Psoas muscle (tissue), 8 donors: ENCODE measurements around the gene GPR183. TPM values are rescaled to one million over a fixed set of nuclear protein-coding genes. Genes with fewer than 3 reads are reported as not detected.

Source experiments
- ATAC-seq, 4 donors: fragments of 200-7000 bp; cut with Tn5 transposase; one replicate each; pipeline ENCODE4 v1.9.1; 2020; ENCODE audit warnings: moderate library complexity in 3 of 4, mild to moderate bottlenecking in 2 of 4
- DNase-seq, 2 donors: peaks; one replicate each; pipeline ENCODE4 v3.0.0-alpha.2; 2020
- H3K27ac ChIP-seq: fragments of 200-600 bp; one replicate; pipeline ENCODE4 v1.8.0; 2022
- H3K27me3 ChIP-seq, 3 donors: fragments of 200-600 bp in 1 of 3; one replicate each; pipeline versions ENCODE4 v1.6.1 to v1.8.0; 2013 to 2022; ENCODE audit warnings: low read length in 2 of 3, mild to moderate bottlenecking in 2 of 3, moderate library complexity in 1 of 3; ENCODE audit not compliant: insufficient read depth in 3 of 3
- H3K36me3 ChIP-seq, 2 donors: fragments of 200-600 bp in 1 of 2; one replicate each; pipeline versions ENCODE4 v1.6.1 to v1.8.0; 2013 to 2022; ENCODE audit warnings: low read depth in 1 of 2, mild to moderate bottlenecking in 1 of 2, moderate library complexity in 1 of 2; ENCODE audit not compliant: insufficient read depth in 1 of 2
- H3K4me1 ChIP-seq: fragments of 200-600 bp; one replicate; pipeline ENCODE4 v1.8.0; 2022
- H3K4me3 ChIP-seq: fragments of 200-600 bp; one replicate; pipeline ENCODE4 v1.8.0; 2022; ENCODE audit warnings: mild to moderate bottlenecking
- H3K9me3 ChIP-seq: fragments of 200-600 bp; one replicate; pipeline ENCODE4 v1.8.0; 2022
- WGBS, 3 donors: extraction: QIAGEN DNeasy Blood & Tissue Kit; methylation state at CpG; one replicate each; pipeline versions ENCODE4 v1.1.6 to v1.1.7; 2013; 5-methylcytosine and 5-hydroxymethylcytosine counted together
- intact Hi-C, 2 donors: fragments of 100-400 bp; cut with DNase I; formaldehyde crosslinking; loops; one replicate each; pipeline versions ENCODE4 v1.11.0 to v1.14.2; 2022
- polyA plus RNA-seq, 3 donors: library from polyadenylated mRNA; stranded (reverse); fragments of 200-250 nt; gene quantifications; one replicate each; pipeline ENCODE4 v1.2.3, GENCODE V29; 2013
- total RNA-seq, 4 donors: library from RNA; stranded (reverse); fragmentation: NEBNext Ultra II Directional in 2 of 4; extraction: Animal tissue kit (Norgen Biotek cat#: 25700) in 2 of 4; gene quantifications; one replicate each; pipeline versions ENCODE4 v1.2.1 to v1.2.4, GENCODE V29; 2021 to 2023
- TF ChIP-seq, protein P1 (sequence below): fragments of 200-600 bp; IDR thresholded peaks from one replicate; pipeline ENCODE4 v1.8.0; 2022; ENCODE audit warnings: antibody characterized with exemption
- donor health status: healthy with polysubstance abuse.
- donor health status: DM: no; HTN: no; CAD: no; lungs with moderate emphysema.
- donor health status: Bipolar disorder and iron deficiency.
- donor health status: healthy.
- donor health status: DM: yes; HTN: yes; CAD: no.
- donor health status: DM: no; HTN: no; CAD: no.
- donor health status: DM: no; HTN: no; CAD: no.
- donor health status: DM: yes; HTN: yes; CAD: no.

The GPR183 gene
- total and polyA plus RNA-seq, 7 donors, result 0.67 to 1.4 (median 0.80) TPM

DNA sequence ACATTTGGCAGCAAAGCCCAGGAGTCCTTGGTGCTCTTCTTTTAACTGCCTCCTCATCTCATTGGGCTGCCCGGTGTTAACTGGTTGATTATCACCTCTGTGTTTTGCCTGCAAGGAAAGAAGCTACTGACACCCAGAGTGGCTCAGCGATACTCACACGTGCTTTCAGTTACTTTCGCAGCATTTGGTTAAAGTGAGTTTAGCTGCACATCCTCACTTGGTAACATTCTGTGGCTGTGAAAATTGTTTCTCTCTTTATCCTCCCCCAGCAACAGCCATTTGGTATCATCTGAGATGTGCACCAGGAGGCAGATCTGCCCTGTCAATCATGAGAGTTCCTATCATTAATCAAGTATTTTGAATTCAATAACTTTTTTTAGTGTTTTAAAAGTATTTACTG is 44.6 kb upstream of the GPR183 start:
- WGBS, 3 donors, result 77 to 85% (median 79%) methylated on average over 4 of the region's 4 CpGs
- Histone ChIP-seq H3K9me3 (no peaks in the 10 kb centered on the region), H3K4me3 (no peak overlapping the region), H3K27me3 (no peaks in the 10 kb centered on the region), H3K27ac (no peak overlapping the region), H3K36me3 (peaks cover 0 to 72% of the 10 kb centered on the region in 2 donors), H3K4me1 (no peaks in the 10 kb centered on the region)
- intact Hi-C loops, result no loop called here
- TF ChIP-seq, protein P1, sequence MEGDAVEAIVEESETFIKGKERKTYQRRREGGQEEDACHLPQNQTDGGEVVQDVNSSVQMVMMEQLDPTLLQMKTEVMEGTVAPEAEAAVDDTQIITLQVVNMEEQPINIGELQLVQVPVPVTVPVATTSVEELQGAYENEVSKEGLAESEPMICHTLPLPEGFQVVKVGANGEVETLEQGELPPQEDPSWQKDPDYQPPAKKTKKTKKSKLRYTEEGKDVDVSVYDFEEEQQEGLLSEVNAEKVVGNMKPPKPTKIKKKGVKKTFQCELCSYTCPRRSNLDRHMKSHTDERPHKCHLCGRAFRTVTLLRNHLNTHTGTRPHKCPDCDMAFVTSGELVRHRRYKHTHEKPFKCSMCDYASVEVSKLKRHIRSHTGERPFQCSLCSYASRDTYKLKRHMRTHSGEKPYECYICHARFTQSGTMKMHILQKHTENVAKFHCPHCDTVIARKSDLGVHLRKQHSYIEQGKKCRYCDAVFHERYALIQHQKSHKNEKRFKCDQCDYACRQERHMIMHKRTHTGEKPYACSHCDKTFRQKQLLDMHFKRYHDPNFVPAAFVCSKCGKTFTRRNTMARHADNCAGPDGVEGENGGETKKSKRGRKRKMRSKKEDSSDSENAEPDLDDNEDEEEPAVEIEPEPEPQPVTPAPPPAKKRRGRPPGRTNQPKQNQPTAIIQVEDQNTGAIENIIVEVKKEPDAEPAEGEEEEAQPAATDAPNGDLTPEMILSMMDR, result no peak
- ATAC-seq (no peak), DNase-seq (no peak)

DNA sequence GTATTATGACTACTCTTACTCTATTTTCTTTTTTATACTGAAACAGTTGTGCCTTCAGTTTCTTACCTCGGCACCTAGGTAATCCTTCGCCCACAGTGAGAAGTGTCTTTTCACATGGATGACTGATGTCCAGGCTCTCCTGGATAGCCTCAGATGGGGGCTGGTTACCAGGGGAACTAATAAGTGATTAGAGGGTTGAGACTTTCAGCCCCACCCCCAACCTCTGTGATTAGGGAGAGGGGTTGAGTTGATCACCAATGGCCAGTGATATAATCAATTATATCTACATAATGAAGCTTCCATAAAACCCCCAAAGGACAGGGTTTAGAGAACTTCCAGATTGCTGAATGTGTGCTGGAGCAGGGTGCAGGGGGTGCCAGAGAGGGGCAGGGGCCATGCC is 43.0 kb upstream of the GPR183 start:
- DNase-seq, result no peak
- TF ChIP-seq, protein P1, result no peak
- H3K27me3 ChIP-seq, result no peaks in the 10 kb centered on the region
- peaks cover 0 to 71% of the 10 kb centered on the region in 2 donors for H3K36me3 ChIP-seq
- no peaks in the 10 kb centered on the region for H3K9me3 ChIP-seq
- H3K4me1 ChIP-seq, result no peaks in the 10 kb centered on the region
- no peak for ATAC-seq
- intact Hi-C loops, result no loop called here
- H3K27ac ChIP-seq, result no peak overlapping the region
- WGBS, 3 donors, result 94 to 99% (median 98%) methylated on average over 2 of the region's 2 CpGs
- H3K4me3 ChIP-seq, result no peak overlapping the region

DNA sequence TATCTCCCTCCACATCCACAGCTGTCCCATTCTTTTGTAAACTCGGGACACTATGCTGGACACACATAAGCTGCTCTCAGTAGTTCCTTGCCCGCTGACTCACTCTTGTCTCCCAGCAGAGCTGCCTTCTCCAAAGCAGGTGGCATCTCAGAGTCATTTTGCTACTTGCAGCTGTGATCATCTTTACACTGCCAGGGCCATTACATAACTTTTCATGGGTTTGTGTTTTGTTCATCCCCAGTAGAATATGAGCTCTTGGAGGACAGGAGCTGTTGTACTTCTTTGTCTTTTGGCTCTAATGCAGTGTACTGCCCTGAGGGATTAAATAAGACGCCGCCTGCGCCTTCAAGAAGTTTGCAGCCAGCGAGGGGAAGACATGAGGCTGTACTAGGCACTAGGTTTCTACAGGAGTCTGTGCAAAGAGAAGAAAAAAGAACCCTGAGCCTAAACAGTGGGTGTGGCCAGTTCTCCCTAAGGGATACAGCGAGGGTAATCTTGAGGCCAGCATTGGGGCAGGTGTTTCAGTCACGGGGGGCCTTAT is 40.8 kb upstream of the GPR183 start:
- peak in 1 of 2 donors; percentile 59 for DNase-seq
- WGBS, 3 donors, result 45 to 66% (median 47%) methylated on average over 8 of the region's 8 CpGs
- no peak overlapping the region for H3K4me3 ChIP-seq

DNA sequence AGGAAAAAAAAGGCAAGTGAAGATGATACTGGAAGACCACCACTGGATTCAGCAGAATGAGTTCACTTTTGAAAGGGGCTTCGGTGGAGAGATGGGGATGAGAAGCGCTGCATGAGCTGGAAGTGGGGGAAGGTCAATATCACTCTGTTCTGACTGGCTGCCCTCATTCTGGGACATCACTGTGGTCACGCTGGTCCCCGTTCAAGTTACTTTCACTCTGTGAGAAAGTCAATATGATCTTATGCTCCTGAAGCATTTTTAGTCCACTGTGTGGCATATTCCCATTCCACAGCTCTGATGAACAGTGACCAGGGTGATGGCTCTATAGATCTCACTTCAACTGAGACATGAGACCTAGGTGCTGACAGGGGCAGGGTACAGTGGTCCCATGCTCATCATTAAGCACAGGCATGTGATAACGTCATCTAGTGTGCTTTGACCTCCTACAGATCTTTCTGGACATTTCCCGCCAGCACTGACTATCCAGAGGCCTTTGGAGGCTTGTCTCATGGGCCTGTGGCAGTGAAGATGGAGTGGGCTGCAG is 40.2 kb upstream of the GPR183 start:
- TF ChIP-seq, protein P1, result no peak
- ATAC-seq, result peak in 2 of 4 donors; percentile 8 to 36
- no peak for DNase-seq
- 73 to 83% (median 77%) methylated on average over 6 of the region's 6 CpGs for WGBS, 3 donors
- peaks cover 3 to 84% of the 10 kb centered on the region in 2 donors for H3K36me3 ChIP-seq
- H3K4me1 ChIP-seq, result no peaks in the 10 kb centered on the region
- no peak overlapping the region for H3K4me3 ChIP-seq
- H3K27ac ChIP-seq, result peak overlapping the region; percentile 7
- intact Hi-C loops, result no loop called here
- no peaks in the 10 kb centered on the region for H3K27me3 ChIP-seq
- no peaks in the 10 kb centered on the region for H3K9me3 ChIP-seq

More for the DNA sequence above, 40.8 kb upstream of the GPR183 start:
- peak; percentile 85 to 89 (median 86) for ATAC-seq
- no peaks in the 10 kb centered on the region for H3K27me3 ChIP-seq
- H3K36me3 ChIP-seq, result peaks cover 2 to 82% of the 10 kb centered on the region in 2 donors
- intact Hi-C loops, result no loop called here
- TF ChIP-seq, protein P1, result no peak
- H3K27ac ChIP-seq, result peak overlapping the region; percentile 7
- no peaks in the 10 kb centered on the region for H3K9me3 ChIP-seq
- no peaks in the 10 kb centered on the region for H3K4me1 ChIP-seq
